ENCODE data around the gene ADAM12. TPM values are rescaled to one million over a fixed set of nuclear protein-coding genes. Genes with fewer than 3 reads are reported as not detected.

Gene ADAM12
- total RNA-seq, 1 donor from 2014 or later, result 3.7 TPM

DNA sequence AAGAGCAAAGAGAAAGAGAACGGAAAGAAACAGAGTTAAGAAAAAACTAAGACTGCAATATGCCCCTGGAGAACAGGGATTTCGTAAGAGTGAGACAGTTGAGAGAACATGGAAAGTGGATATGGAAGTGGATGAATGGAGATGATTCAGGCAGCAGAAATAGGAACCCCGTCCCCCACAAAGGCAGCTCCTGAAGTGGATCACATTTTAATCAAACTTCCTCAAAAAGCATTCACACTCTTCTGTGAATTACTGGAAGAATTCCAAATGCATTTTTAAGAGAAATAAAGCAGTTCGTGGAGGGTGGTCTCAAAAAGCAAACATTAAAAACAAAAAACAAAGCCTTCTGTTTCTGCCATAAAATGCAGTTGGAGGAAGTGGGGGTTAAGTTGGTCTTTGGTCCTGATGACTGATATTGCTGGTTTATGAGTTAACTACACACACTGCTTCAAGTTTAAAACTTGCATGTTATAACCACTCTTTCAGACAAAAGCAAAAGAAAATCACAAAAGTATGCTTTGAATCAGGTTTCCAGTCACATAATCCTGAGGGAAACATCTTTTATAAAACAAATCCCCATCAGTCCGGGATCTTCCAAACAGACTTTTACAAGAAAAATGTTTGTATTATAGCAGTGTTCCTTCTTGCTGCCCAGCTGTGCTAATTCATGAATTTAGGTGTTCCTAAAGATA, 277.6 kb downstream of the ADAM12 start:
- intact Hi-C loops (cut with DNase I), result no loop called here
- Histone ChIP-seq H3K4me1 (peaks cover 7% of the 10 kb centered on the region), H3K27ac (peak overlapping the region; percentile 46), H3K27me3 (no peaks in the 10 kb centered on the region), H3K4me3 (no peak overlapping the region), H3K9me3 (no peaks in the 10 kb centered on the region), H3K36me3 (no peaks in the 10 kb centered on the region)
- TF ChIP-seq POLR2AphosphoS5 (IDR thresholded peaks at IDR 0.05; ENCODE audit: insufficient read depth in 1 of 2, low read depth in 1 of 2) (no peak), POLR2A (IDR thresholded peaks at IDR 0.05) (no peak)
- TF ChIP-seq, protein P1, sequence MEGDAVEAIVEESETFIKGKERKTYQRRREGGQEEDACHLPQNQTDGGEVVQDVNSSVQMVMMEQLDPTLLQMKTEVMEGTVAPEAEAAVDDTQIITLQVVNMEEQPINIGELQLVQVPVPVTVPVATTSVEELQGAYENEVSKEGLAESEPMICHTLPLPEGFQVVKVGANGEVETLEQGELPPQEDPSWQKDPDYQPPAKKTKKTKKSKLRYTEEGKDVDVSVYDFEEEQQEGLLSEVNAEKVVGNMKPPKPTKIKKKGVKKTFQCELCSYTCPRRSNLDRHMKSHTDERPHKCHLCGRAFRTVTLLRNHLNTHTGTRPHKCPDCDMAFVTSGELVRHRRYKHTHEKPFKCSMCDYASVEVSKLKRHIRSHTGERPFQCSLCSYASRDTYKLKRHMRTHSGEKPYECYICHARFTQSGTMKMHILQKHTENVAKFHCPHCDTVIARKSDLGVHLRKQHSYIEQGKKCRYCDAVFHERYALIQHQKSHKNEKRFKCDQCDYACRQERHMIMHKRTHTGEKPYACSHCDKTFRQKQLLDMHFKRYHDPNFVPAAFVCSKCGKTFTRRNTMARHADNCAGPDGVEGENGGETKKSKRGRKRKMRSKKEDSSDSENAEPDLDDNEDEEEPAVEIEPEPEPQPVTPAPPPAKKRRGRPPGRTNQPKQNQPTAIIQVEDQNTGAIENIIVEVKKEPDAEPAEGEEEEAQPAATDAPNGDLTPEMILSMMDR (IDR thresholded peaks at IDR 0.05), result no peak
- DNase-seq (ENCODE audit: extremely low spot score in 2 of 2), result no peak

DNA sequence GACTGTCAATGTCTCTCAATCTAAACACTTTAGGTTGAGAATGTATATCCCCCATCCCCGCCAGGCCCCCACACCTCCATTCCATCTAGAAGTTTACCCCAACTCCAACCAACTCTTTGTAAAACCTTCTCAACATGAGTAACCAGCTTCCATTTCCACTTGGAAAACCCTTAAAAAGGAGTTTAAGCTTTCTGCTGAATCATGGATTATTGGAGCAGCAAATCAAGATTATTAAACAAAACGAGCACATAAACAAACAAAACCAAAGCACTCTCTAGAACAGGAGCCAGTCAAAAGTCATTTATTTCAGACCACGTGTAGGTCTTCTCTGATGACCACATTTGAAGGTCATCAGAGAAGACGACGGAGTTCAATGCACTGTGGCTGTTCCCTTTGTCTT, 278.4 kb downstream of the ADAM12 start:
- no peak overlapping the region for H3K4me3 ChIP-seq
- peaks cover 7% of the 10 kb centered on the region for H3K4me1 ChIP-seq
- peak overlapping the region; percentile 46 for H3K27ac ChIP-seq
- no peak for TF ChIP-seq POLR2AphosphoS5 (IDR thresholded peaks at IDR 0.05; ENCODE audit: insufficient read depth in 1 of 2, low read depth in 1 of 2)
- no peak for TF ChIP-seq POLR2A (IDR thresholded peaks at IDR 0.05)
- TF ChIP-seq, protein P1 (IDR thresholded peaks at IDR 0.05), result no peak
- intact Hi-C loops (cut with DNase I), result no loop called here
- H3K36me3 ChIP-seq, result no peaks in the 10 kb centered on the region
- DNase-seq (ENCODE audit: extremely low spot score in 2 of 2), result no peak
- H3K27me3 ChIP-seq, result no peaks in the 10 kb centered on the region
- H3K9me3 ChIP-seq, result no peaks in the 10 kb centered on the region

DNA sequence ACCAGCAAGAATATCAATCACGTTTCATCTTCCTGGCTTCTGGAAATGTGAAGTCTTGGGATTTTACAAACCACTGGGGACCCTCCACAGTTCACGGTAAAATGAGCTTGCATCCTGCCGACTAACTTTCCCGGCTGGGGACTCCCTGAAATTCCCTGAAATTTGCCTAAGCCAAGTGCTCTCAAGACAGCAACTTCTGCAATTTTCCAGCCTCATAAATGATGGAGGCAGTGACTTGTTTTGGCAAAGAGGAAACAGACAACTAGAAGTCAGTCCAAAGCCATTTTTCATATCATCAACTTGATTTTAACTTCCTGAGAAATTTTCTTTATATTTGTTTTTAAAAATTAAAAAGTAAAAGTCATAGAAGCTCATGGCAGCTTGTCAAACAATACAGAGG, 279.6 kb downstream of the ADAM12 start:
- intact Hi-C loops (cut with DNase I), result no loop called here
- H3K36me3 ChIP-seq, result no peaks in the 10 kb centered on the region
- TF ChIP-seq, protein P1 (IDR thresholded peaks at IDR 0.05), result no peak
- TF ChIP-seq POLR2A (IDR thresholded peaks at IDR 0.05), result no peak
- no peak for TF ChIP-seq POLR2AphosphoS5 (IDR thresholded peaks at IDR 0.05; ENCODE audit: insufficient read depth in 1 of 2, low read depth in 1 of 2)
- H3K4me3 ChIP-seq, result no peak overlapping the region
- H3K9me3 ChIP-seq, result no peaks in the 10 kb centered on the region
- DNase-seq (ENCODE audit: extremely low spot score in 2 of 2), result no peak
- no peaks in the 10 kb centered on the region for H3K27me3 ChIP-seq
- H3K27ac ChIP-seq, result no peak overlapping the region
- peaks cover 7% of the 10 kb centered on the region for H3K4me1 ChIP-seq

DNA sequence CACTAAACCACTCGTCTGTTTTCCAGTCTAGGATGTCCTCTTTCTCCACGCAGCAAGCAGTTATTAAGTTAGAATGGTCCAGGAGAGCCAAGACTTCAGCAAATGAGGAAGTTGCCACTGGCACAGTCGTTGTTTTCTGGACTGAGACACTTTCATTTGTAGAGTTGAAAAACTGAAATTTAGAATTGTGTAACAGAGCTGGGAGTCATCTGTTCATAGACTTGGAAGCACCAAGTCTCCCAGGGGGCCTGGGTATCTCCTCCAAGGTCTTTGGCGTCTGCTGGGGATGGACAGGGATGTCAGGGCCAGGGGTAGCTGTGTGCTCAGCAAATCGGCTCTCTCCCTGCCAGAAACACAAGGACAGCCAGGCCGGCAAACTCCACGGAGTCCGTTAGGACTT, 283.5 kb downstream of the ADAM12 start:
- Histone ChIP-seq H3K27ac (no peak overlapping the region), H3K27me3 (no peaks in the 10 kb centered on the region), H3K4me1 (no peaks in the 10 kb centered on the region), H3K9me3 (no peaks in the 10 kb centered on the region), H3K4me3 (no peak overlapping the region), H3K36me3 (no peaks in the 10 kb centered on the region)
- intact Hi-C loops (cut with DNase I), result no loop called here
- no peak for DNase-seq (ENCODE audit: extremely low spot score in 2 of 2)
- TF ChIP-seq, protein P1 (IDR thresholded peaks at IDR 0.05), result no peak
- TF ChIP-seq POLR2AphosphoS5 (IDR thresholded peaks at IDR 0.05; ENCODE audit: insufficient read depth in 1 of 2, low read depth in 1 of 2), result no peak
- no peak for TF ChIP-seq POLR2A (IDR thresholded peaks at IDR 0.05)

DNA sequence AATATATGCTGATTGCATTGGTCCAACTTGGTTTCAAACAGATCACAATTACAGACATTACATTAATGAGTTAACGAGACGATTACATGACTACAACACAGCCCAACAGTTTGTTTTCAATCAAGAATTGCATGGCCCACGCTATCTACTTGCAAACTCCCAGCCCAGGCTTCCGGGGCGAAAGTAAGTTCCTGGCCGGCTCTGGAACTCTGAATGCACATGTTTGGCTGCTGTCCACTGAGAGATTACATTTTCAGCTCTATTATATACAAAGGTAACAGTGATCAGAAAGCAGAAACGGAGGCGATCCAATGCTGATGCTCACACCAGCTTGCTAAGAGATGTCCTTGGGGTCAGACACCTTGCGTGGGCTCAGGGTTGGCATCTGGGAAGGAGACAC, 285.6 kb downstream of the ADAM12 start:
- Histone ChIP-seq H3K36me3 (no peaks in the 10 kb centered on the region), H3K4me3 (no peak overlapping the region), H3K4me1 (no peaks in the 10 kb centered on the region), H3K27ac (no peak overlapping the region), H3K27me3 (no peaks in the 10 kb centered on the region), H3K9me3 (no peaks in the 10 kb centered on the region)
- no peak for TF ChIP-seq POLR2A (IDR thresholded peaks at IDR 0.05)
- TF ChIP-seq POLR2AphosphoS5 (IDR thresholded peaks at IDR 0.05; ENCODE audit: insufficient read depth in 1 of 2, low read depth in 1 of 2), result no peak
- TF ChIP-seq, protein P1 (IDR thresholded peaks at IDR 0.05), result no peak
- DNase-seq (ENCODE audit: extremely low spot score in 2 of 2), result no peak
- intact Hi-C loops (cut with DNase I), result no loop called here
